GM23338 (cell line): ENCODE measurements around the gene IRF8. TPM values are rescaled to one million over a fixed set of nuclear protein-coding genes. Genes with fewer than 3 reads are reported as not detected.

Experiments
- CREB1 ChIP-seq: fragments of 250-450 bp; sonication (Bioruptor Pico); IDR thresholded peaks from 2 replicates; pipeline ENCODE4 v1.5.0; 2020; ENCODE audit warnings: low read depth, mild to moderate bottlenecking, moderate library complexity
- CTCF ChIP-seq, 2 experiments: fragments of 200-600 bp in 1 of 2; sonication (generic) in 1 of 2; conservative IDR thresholded peaks; 2 replicates each; pipeline versions ENCODE4 v1.5.1 to v1.6.1; 2016 to 2017; ENCODE audit warnings: antibody characterized with exemption in 2 of 2, low read depth in 2 of 2, mild to moderate bottlenecking in 2 of 2, moderate library complexity in 1 of 2
- EZH2 ChIP-seq: fragments of 200-600 bp; sonication (generic); IDR thresholded peaks from one replicate; pipeline ENCODE4 v1.8.0; 2017; ENCODE audit warnings: antibody characterized with exemption, mild to moderate bottlenecking, low read depth; ENCODE audit not compliant: unreplicated experiment
- JUNB ChIP-seq: IDR thresholded peaks from one replicate; pipeline ENCODE4 v1.6.1; 2016; ENCODE audit warnings: antibody characterized with exemption; ENCODE audit not compliant: unreplicated experiment
- NANOG ChIP-seq: IDR thresholded peaks from 2 replicates; pipeline ENCODE4 v1.6.1; 2016; ENCODE audit warnings: antibody characterized with exemption, borderline replicate concordance
- POLR2AphosphoS5 ChIP-seq: IDR thresholded peaks from 2 replicates; pipeline ENCODE4 v1.6.1; 2016; ENCODE audit warnings: antibody characterized with exemption, low read depth
- REST ChIP-seq: IDR thresholded peaks from one replicate; pipeline ENCODE4 v1.6.1; 2018; ENCODE audit warnings: antibody characterized with exemption; ENCODE audit not compliant: unreplicated experiment
- STAT1 ChIP-seq: IDR thresholded peaks from one replicate; pipeline ENCODE4 v1.6.1; 2016; ENCODE audit warnings: antibody characterized with exemption; ENCODE audit not compliant: unreplicated experiment
- ZNF114 ChIP-seq: fragments of 250-450 bp; sonication (Bioruptor Pico); IDR thresholded peaks from 2 replicates; pipeline ENCODE4 v1.5.0; 2020; ENCODE audit warnings: mild to moderate bottlenecking, moderate library complexity
- ZNF331 ChIP-seq: fragments of 250-450 bp; sonication (Bioruptor Pico); IDR thresholded peaks from 2 replicates; pipeline ENCODE4 v1.5.0; 2020; ENCODE audit warnings: low read depth, mild to moderate bottlenecking, moderate library complexity
- ZNF462 ChIP-seq: fragments of 250-450 bp; sonication (Bioruptor Pico); IDR thresholded peaks from 2 replicates; pipeline ENCODE4 v1.5.0; 2020; ENCODE audit warnings: mild to moderate bottlenecking, moderate library complexity
- polyA plus RNA-seq: library from polyadenylated mRNA; unstranded; fragments of >200 nt; fragmentation: Nextera tagmentation; extraction: Ambion mirVana; gene quantifications from 2 replicates; pipeline ENCODE4 v1.2.1, GENCODE V29; 2016
- total RNA-seq: library from RNA; depleted of rRNA; stranded (reverse); fragments of >200 nt; shearing (Covaris generic); gene quantifications from 2 replicates; pipeline ENCODE4 v1.2.3, GENCODE V29; 2014

IRF8 gene
- total and polyA plus RNA-seq, 2 experiments from 2014 or later = 0.47 to 2.8 TPM

- TF ChIP-seq ZNF462 (no peak), ZNF114 (CRISPR knock-in tag) (no peak), REST (no peak), STAT1 (no peak), JUNB (no peak), NANOG (no peak), CTCF (conservative IDR thresholded peaks at IDR 0.05; ENCODE audit: low read depth in 2 of 2) (no peak), POLR2AphosphoS5 (no peak), CREB1 (CRISPR knock-in tag) (no peak), ZNF331 (CRISPR knock-in tag) (no peak), EZH2 (no peak)
Measured at GRCh38 chr16:85864965-85865364, 34.0 kb upstream of the IRF8 start (continued).
